ENCODE results near the gene POLE.
"Not testable (repeated sequence)": the region's sequence is repeated elsewhere in the genome, so short reads cannot be mapped to it uniquely, and the experiment has no call there.

POLE gene

DNA sequence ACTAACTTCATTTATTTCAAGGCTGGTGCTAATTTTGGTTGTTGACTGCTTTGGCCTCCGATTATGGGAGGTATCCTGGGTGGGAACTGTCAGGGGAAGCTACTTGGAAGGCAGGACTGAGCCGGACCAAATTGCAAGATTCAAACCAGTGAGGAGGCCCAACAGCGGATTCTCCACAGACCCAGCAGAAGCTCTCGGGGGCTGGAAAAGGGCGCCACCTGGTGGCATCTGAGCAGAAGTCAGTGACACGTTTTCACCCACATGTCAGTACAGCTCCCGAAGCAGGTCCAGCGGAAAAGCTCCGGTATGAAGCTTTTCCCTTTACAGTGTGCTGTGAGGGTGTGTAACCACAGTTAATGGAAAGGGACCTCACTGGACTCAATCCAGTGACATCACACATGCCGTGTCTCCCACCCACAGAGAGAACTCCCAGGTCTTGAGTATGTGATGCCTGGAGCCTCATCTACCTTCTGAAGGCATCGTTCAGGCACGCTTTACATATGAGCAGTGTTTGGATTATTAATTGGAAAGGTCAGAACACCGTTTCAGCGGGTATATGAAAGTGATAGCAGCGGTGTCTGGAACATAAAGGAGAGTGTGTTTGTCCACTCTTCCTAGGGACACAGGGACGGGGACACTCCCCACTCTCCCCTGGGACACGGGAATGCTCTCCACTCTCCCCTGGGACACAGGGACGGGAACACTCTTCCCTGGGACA lies 72.1 kb downstream of the POLE start:
- peak; percentile 79 for DNase-seq (ENCODE audit: low read depth)

DNA sequence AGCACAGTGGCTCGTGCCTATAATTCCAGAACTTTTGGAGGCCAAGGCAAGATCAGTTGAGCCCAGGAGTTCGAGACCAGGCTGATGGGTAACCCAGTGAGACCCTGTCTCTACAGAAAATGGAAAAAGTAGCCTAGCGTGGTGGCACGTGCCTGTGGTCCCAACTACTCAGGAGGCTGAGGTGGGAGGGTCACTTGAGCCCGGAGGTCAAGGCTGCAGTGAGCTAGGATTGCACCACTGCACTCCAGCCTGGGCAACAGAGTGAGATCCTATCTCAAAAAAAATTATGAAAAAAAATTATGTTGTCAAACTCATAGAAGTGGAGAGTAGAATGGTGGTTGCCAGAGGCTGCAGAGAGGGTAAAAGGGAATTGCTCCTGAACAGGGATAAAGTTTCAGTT lies 73.1 kb downstream of the POLE start:
- no peak for DNase-seq (ENCODE audit: low read depth)

DNA sequence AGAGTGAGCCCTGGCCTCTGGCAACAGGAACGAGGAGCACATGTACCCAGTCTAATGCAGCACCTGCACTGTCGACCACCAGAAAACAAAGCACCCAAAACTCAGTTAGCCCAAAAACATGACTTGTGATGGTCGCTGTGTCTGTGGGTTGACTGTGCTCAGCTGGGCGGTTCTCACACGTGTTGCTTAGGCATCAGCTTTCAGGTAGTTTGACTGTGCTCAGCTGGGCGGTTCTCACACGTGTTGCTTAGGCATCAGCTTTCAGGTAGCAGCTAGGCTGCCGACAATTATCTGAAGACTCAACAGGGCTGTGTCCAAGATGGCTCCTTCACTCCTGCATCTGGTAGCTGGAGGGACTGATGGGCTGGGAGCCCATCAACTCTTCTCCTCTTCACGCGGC lies 75.5 kb downstream of the POLE start:
- no peak for DNase-seq (ENCODE audit: low read depth)

DNA sequence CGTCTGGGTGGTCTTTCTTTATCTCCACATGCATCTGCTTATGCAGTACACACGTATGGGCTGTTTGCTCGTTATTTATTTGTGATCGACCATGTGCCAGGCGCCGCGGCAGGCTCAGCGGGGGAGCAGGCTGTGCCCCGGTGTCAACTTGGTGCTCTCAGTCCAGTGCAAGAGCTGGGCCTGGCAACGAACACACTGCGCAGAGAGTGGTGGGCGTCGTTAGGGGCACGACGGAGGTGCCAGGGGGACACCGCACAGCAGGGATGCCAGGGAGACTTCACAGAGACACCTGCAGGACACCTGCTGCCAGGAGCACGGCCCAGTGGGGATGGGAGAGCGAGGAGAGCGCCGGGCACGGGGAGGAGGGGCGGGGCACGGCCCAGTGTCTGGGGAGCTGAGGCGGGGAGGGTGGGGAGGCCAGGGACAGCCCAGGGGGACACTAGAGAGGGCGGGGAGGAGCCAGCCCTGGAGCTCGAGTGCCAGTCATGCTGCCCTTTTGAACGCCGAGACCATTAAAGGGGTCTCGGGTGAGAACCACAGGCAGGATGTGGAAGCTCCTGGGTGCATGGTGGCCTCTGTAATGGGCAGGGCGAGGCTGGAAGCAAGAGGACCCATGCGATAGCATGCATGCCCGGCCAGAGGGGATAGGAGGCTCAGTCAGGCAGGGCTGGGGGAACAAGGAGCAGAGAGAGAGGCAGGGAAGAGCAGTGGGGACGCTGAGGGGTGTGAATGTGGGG lies 76.1 kb downstream of the POLE start:
- no peak for DNase-seq (ENCODE audit: low read depth)

DNA sequence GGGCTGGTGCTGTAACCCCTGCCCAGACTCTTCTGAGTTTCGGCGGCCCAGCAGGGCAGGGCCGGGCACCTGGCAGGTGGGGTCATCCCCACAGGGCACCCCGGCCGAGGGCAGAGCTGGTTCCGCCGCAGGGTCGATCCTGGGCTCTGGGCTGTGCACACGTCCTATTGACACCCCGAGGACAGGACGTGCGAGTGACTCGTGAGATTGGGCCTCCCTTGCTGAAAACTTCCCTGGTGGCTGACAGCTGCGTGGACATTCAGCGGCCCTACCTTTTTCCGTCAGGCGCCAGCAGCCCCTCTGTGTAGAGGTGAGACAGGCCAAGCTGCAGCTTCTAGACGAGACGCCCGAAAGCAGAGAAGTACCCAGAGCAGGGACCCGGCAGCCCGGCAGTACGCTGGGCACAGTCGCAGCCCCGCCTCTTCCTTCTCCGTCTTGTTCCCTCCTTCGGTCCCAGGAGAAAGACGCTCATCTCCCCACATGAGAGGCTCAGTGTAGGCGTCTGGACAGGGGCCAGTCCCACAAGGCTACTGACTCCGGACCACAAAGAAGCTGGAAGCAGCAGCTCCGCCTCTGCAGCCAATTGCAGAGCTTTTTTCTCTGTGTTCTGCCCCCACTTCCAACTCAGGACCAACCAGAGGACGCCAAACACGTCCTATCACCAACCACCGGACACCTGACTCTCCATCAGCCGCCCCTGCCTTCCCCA lies 76.9 kb downstream of the POLE start, which contains the start of gene LRCOL1:
LRCOL1 (minus strand) TSS at position 532 of the 709 bp plus-strand sequence. CDS start 4,331 bp downstream, outside the sequence.
- peak; percentile 87 for DNase-seq (ENCODE audit: low read depth)

DNA sequence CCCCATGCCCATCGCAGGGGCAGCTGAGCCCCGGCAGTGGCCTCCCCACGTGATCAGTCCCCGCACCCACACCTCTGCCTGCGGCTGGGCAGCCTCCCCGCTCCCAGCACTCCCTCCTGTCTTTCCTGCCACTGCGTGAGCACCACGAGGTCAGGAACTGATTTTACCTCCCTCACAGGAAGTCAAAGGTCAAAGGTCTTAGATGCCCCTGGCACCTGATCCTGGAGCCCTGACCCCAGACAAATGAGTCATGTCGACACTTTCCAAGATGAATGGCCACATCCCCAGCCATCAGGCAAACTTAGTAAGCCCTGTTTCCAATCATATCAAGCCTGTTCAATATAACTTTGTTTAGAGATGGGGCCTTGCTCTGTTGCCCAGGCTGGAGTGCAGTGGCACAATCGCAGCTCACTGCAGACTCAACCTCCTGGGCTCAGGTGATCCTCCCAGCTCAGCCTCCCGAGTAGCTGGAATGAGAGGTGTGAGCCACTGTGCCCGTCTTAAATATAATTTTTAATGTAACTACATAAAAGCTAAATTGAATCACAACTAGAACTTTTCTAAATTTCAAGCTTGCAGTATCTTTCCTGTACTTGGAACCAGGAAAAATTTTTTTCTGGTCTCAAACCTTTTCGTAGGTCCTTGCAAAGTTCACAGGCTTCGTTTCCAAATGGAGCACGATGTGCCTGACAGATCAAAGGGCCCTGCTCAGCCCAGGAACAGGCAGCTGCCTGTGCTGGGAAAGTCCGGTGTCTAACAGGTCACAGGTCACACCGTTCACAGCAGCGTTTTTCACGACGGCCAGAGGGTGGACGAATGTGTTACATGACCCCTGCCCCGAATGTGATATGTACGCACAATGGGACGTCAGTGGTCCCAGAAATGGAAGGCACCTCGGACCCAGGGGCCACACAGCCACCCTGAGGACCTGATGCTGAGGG lies 78.6 kb downstream of the POLE start:
- DNase-seq (ENCODE audit: low read depth): no peak

DNA sequence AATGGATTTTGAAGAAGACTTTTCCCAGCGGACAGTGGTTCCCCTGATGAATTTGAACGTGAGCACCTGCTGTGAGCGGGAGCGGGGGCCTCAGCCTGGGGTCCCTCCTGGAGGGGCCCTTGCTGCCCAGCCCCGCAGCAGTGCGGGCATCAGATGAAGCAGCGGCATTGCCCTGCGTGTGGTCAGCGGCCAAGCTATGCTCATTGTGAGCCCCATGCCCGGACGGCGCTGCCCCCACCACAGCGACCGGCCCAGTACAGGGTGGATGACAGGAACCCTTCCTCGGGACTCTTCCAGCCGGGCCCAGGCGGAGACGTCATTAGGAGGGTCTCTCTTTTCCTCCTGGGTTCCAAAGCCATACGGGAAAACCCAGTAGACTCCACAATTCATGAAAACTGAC lies 80.2 kb downstream of the POLE start:
- DNase-seq (ENCODE audit: low read depth): no peak

DNA sequence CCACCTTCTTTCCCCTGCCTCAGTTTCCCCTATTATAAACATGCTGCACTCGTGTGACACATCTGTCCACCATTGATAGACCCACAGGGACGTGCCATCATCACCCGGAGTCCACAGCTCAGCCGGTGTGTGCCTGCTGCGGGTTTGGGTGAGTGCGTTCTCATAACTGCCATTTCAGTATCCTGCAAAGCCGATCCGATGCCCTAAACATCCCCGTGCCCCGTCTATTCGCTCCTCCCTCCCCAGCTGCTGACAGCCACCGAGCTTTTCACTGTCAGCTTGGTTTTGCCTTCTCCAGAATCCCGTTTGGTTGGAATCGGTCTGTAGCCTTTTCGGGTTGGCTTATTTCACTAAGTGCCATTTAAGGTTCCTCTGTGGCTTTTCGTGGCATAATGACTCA lies 80.7 kb downstream of the POLE start:
- no peak for DNase-seq (ENCODE audit: low read depth)

DNA sequence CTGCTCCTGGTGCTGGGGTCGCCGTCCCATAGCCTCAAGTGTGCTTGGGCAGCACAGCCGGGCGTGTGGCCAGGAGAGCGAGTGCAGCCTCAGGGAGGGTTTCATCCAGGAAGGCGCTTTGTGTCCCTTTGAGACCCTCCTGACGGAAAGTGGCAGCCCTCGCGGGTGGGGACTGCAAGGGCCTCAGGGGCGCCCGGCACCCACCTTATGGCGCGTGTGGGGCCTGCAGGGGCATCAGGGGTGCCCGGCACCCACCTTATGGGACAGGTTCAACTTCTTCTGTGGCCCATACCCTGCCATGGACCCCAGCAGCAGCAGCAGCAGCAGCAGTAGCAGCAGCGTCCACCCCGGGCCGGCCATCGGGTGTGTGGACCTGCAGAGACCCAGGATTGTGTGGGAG lies 81.2 kb downstream of the POLE start:
- DNase-seq (ENCODE audit: low read depth): no peak

DNA sequence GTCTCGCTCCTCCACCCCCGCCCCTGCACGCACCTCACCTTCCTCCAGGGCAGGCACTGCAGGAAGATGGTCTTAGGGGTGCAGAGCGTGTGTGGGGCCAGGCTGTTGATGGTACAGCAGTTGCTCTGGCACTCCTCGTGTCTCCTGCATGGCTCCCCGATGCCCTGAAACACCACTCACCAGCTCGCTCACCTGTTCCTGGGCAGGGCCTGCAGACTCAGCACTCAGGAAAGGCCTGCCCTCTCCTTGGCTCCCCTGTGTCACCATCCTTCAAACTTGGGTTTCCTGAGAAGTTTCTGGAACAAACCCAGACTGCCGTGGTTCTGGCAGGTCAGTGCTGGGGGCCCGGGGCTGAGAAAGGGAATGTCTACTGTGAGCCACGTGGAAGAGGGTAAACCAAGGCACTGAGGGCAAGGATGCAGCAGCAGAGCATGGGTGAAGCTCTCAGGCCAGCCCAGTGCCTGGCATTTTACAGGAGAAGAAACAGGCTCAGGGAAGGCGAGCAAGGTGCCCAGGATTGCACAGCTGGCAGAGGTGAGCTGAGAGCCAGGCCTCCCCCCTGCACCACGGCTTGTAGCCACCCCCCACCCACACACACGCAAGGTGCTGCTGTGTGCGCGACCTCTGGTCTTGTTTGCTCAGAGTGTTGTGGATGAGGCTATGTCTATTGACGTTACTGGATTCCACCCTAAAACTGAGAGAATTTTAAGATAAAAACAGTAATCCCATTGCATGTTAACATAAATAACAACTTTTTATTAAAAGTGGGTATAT lies 82.3 kb downstream of the POLE start:
- no peak for DNase-seq (ENCODE audit: low read depth)

DNA sequence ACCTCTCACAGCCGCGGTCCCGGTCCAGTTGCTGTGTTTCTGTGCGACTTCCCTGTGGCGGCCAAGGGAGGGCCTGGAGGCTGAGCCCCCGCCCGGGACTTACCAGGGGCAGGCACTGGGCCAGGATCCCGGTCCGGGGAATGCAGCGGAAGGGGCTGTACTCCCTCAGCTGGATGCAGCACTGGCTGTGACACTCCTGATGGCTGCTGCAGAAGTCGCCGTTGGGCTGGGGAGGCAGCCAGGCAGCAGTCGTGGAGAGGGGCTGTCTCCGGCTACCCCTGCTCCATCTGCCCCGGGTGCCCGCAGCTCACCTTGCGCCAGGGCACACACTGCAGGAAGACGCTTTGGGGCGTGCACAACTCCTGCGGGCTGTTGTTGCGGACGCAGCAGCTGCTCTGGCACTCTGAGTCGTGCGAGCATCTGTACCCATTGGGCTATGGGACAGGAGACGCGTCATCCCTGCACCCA lies 83.0 kb downstream of the POLE start:
- DNase-seq (ENCODE audit: low read depth): no peak

DNA sequence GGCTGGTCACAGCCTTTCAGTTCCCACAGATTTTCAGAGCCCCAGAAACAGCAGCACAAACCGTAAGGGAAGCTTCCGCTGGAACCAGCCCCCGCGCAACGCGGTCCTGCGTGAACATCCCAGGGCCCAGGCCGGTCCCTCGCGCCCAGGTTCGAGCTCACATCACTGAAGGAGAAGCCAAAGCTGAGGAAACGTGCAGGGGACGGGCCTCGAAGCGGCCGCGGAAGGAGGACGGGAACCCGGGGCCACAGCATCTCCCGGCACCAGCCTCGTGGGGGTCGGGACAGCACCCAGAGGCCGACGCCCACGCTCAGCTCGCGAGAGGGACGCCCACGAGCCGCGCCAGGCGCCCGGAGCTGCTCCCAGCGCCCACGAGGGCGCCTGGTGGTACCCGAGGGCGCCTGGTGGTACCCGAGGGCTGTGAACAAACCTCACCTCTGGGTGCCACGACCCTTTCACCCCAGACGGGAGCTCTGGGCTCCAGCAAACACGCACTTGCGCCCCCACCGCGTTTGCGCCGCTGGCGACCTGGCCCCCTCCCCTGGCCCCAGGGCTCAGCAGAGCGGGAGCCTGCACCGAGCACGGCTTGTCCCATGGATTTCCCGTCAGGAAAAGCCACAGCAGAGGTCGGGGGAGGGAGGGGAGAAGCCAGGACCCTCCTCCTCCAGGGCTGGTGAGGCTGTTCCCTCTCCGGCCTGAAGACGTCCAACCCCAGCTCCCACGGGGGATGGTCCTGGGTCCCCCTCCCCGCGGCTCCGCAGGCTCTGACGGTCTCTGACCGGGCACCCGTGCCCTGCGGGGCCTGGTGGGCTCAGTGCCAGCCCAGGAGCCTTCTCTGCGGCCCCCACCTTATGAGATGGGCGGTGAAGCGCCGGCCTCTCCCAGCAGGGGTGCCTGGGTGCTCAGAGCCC lies 83.6 kb downstream of the POLE start:
- no peak for DNase-seq (ENCODE audit: low read depth)

DNA sequence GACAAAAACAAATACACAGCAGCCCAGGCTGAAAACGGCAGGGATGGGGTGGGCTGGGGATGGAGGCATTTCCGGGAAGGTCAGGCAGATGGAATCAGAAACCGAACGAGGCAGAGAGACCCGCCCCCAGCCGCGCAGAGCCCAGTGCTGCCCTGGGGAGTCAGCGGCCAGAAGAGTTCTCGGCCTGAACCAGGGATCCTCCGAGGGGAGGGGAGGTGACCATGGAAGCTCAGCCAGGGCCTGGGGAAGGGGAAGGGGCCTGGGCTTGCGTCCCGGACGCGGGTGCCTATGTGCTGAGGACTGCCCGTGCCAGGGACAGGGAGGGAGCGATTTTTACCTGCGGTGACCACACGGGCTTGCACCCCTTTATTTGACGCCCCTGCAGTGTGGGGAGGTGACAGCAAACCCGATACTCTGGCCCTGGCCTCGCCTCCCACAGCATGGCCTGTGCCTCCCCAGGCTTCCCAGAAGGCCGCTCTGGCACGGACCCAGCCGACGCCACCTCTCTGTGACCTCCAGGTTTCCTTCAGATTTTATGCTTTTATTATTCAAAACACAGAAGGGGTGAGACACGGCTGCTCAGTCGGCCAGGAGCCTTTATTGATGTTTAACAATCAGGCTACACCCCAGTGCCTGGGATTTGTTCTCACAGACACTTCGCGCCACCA lies 84.4 kb downstream of the POLE start:
- DNase-seq (ENCODE audit: low read depth): peak; percentile 13

DNA sequence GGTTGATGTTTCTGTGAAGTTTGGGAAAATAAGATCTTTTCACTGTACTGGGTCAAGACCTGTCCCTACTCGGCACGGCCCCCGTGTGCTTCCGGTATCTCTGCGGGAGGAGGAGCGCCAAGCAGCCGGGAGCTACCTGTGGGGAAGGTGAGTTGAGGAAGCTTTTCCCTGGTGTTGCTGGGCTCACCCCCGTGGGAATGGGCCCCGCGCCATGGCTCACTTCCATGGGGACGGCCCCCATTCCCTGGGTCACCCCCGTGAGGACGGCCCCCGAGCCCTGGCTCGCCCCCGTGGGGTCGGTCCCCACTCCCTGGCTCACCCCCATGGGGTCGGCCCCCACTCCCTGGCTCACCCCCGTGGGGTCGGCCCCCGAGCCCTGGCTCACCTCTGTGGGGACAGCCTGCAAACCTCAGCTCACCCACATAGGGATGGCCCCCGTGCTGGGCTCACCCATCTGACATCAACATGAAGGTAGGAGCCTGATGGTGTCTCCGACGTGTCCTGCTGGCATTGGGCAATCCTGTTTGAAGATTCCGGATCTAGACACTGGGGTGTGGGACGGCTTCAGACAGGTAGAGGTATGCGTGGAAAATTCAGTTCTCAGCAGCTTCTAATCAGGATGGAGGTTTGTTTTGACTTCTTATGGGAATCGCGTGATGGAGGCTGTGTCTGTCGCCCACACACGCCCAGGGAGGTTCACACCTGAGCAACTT lies 85.8 kb downstream of the POLE start:
- DNase-seq (ENCODE audit: low read depth): no peak

DNA sequence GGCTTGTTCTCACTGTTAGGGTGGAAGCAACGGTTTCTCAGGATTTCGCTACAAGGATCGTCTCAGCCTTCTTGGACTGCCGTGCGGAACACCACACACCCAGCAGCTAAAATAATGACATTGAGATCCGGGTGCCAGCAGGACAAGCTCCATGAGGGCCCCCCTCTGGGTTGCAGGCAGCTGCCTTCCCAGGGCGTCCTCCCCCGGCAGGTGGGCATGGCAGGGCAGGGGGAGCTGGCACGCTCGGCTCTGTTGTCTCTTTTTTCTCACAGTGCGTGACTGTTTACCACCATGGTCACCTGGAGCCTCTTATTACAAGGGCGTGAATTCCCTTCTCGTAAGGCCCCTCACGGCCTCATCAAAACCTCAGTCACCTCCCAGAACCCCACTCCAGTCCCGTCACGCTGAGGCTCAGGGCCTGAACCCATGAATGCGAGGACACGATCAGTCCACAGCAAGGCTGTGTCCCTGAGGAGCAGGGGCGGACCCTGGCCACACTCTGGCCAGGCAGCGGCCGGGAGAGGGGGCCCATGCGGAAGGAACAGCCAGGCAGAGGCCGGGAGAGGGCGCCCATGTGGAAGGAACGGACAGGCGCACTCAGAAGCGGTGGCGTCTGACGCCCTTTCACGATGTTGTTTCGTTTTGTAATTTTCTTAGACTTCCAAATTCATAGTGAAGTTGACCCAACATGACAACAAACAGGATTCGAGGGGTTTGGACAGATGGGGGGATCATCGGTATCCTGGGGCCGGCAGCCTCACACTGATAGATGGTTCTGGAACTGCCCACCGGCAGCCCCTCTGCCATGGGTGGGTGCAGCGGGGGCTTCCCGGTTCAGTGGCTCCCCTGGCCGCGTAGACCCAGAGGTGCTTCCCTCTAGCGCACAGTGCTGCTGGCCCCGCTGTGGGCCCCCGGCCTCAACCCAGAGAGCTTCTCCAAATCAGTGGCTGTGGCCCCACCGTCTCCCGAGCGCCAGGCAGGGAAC lies 86.8 kb downstream of the POLE start:
- peak; percentile 73 for DNase-seq (ENCODE audit: low read depth)

DNA sequence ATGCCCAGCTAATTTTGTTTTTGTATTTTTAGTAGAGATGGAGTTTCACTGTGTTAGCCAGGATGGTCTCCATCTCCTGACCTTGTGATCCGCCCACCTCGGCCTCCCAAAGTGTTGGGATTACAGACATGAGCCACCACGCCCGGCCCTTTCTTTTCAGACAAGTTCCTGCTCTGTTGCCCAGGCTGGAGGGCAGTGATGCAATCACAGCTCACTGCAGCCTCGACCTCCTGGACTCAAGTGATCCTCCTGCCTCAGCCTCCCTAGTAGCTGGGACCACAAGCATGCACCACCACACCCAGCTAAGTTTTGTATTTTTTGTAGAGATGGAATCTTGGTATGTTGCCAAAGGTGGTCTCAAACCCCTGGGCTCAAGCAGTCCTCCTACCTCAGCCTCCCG lies 87.6 kb downstream of the POLE start:
- not testable (repeated sequence) for DNase-seq (ENCODE audit: low read depth)
